GM12878 (cell line): ENCODE data around the gene CST2. TPM values are rescaled to one million over a fixed set of nuclear protein-coding genes. Genes with fewer than 3 reads are reported as not detected.

ENCODE experiments used
- ATAC-seq: fragments of 200-7000 bp; cut with Tn5 transposase; 3 replicates; pipeline ENCODE4 v1.9.1; 2020; ENCODE audit warnings: mild to moderate bottlenecking, moderate library complexity
- BruUV-seq: library from RNA; stranded (reverse); fragments of 400-500 nt; replicated peaks from 2 replicates; lab custom pipeline; 2021; lab: Mats Ljungman, UMichigan
- CTCF ChIA-PET: fragments of 300-600 bp; sonication (Branson Sonifier 250); formaldehyde crosslinking; extraction: SDS; loops from one replicate; lab custom pipeline; 2021; ENCODE audit warnings: inconsistent platforms; lab: Yijun Ruan, JAX
- POLR2A ChIA-PET: fragments of 350-600 bp; formaldehyde crosslinking; extraction: SDS; loops from one replicate; lab custom pipeline; 2021; ENCODE audit warnings: inconsistent platforms; lab: Charles Lee
- RAD21 ChIA-PET: fragments of 300-600 bp; sonication (Branson Sonifier 250); formaldehyde crosslinking; loops from one replicate; lab custom pipeline; 2023; ENCODE audit warnings: antibody characterized with exemption; ENCODE audit not compliant: unreplicated experiment; lab: Charles Lee
- SMC1A ChIA-PET: fragments of 300-600 bp; sonication (Branson Sonifier 250); formaldehyde crosslinking; loops from one replicate; lab custom pipeline; 2023; ENCODE audit not compliant: unreplicated experiment, uncharacterized antibody; lab: Charles Lee
- DNase-seq: peaks from one replicate; pipeline ENCODE4 v3.0.0-alpha.2; 2011; ENCODE audit warnings: low read depth, low spot score
- FAIRE-seq: peaks from 3 replicates; lab custom pipeline; 2011; peaks lifted over from hg19 to GRCh38; lab: Jason Lieb, UNC
- H2AFZ ChIP-seq: 2 replicates; pipeline ENCODE4 v1.6.0; 2011; ENCODE audit warnings: low read depth, low read length, control low read depth; ENCODE audit not compliant: control insufficient read depth
- H3K27ac ChIP-seq: 2 replicates; pipeline ENCODE4 v1.5.1; 2011; ENCODE audit warnings: control low read depth; ENCODE audit not compliant: control insufficient read depth, insufficient read depth
- H3K27me3 ChIP-seq, 2 experiments: replicated peaks in 1 of 2; 2 replicates each; pipeline versions ENCODE4 v1.6.0 to v1.6.1; 2011; ENCODE audit warnings: low read length in 1 of 2; ENCODE audit not compliant: control insufficient read depth in 2 of 2, insufficient read depth in 2 of 2
- H3K36me3 ChIP-seq, 2 experiments: 2 replicates each; pipeline ENCODE4 v1.5.1; 2011; ENCODE audit warnings: low read length in 1 of 2; ENCODE audit not compliant: control insufficient read depth in 2 of 2, insufficient read depth in 2 of 2
- H3K4me1 ChIP-seq: 2 replicates; pipeline ENCODE4 v1.6.1; 2011; ENCODE audit warnings: mild to moderate bottlenecking, low read length, moderate library complexity, mixed read lengths; ENCODE audit not compliant: control insufficient read depth, insufficient read depth
- H3K4me2 ChIP-seq: 2 replicates; pipeline ENCODE4 v1.6.0; 2011; ENCODE audit warnings: control low read depth; ENCODE audit not compliant: control insufficient read depth, insufficient read depth
- H3K4me3 ChIP-seq: fragments of 200-600 bp; sonication (generic); 2 replicates; pipeline ENCODE4 v1.5.1; 2016
- H3K79me2 ChIP-seq: 2 replicates; pipeline ENCODE4 v1.6.0; 2011; ENCODE audit warnings: low read length; ENCODE audit not compliant: control insufficient read depth, insufficient read depth
- H3K9ac ChIP-seq: 2 replicates; pipeline ENCODE4 v1.8.0; 2011; ENCODE audit warnings: low read length, control low read depth, mixed read lengths; ENCODE audit not compliant: control insufficient read depth, insufficient read depth
- H3K9me3 ChIP-seq: replicated peaks from 3 replicates; pipeline ENCODE4 v1.5.1; 2011; ENCODE audit warnings: mild to moderate bottlenecking, low read length; ENCODE audit not compliant: control insufficient read depth, insufficient read depth
- H4K20me1 ChIP-seq: 2 replicates; pipeline ENCODE4 v1.6.0; 2011; ENCODE audit not compliant: control insufficient read depth, insufficient read depth
- CBX3 ChIP-seq: fragments of 200-600 bp; sonication (generic); IDR thresholded peaks from 2 replicates; pipeline ENCODE4 v1.6.1; 2016; ENCODE audit warnings: low read depth, borderline replicate concordance
- DPF2 ChIP-seq: fragments of 450-650 bp; IDR thresholded peaks from 2 replicates; pipeline ENCODE4 v1.6.1; 2017; ENCODE audit warnings: mild to moderate bottlenecking
- ETV6 ChIP-seq, 2 experiments: fragments of 450-650 bp in 1 of 2; IDR thresholded peaks in 1 of 2; conservative IDR thresholded peaks in 1 of 2; 2 replicates each; pipeline ENCODE4 v1.6.1; 2014; ENCODE audit warnings: antibody characterized with exemption in 1 of 2, borderline replicate concordance in 1 of 2, low read depth in 1 of 2, mild to moderate bottlenecking in 1 of 2, moderate library complexity in 1 of 2
- FOS ChIP-seq: IDR thresholded peaks from 3 replicates; pipeline ENCODE4 v1.6.1; 2011; ENCODE audit warnings: borderline replicate concordance; ENCODE audit not compliant: insufficient read length; ENCODE audit errors: extremely low read depth
- IRF4 ChIP-seq: IDR thresholded peaks from 2 replicates; pipeline ENCODE4 v1.6.1; 2011; ENCODE audit warnings: low read depth, low read length
- MYC ChIP-seq: IDR thresholded peaks from 2 replicates; pipeline ENCODE4 v1.6.1; 2011; ENCODE audit warnings: mild to moderate bottlenecking, low read length, moderate library complexity, inconsistent platforms; ENCODE audit not compliant: insufficient read depth, insufficient replicate concordance, insufficient read length, severe bottlenecking
- NBN ChIP-seq: fragments of 450-650 bp; IDR thresholded peaks from 2 replicates; pipeline ENCODE4 v1.6.1; 2016
- NR2C1 ChIP-seq: fragments of 450-650 bp; IDR thresholded peaks from 2 replicates; pipeline ENCODE4 v1.6.1; 2017; ENCODE audit warnings: antibody characterized with exemption, mild to moderate bottlenecking, moderate library complexity
- RAD51 ChIP-seq: fragments of 450-650 bp; IDR thresholded peaks from 2 replicates; pipeline ENCODE4 v1.6.1; 2016; ENCODE audit warnings: moderate library complexity, mild to moderate bottlenecking, inconsistent platforms
- SIN3A ChIP-seq: IDR thresholded peaks from 2 replicates; pipeline ENCODE4 v1.6.1; 2012; ENCODE audit warnings: low read depth, low read length, improper control_type of control experiment
- ZNF384 ChIP-seq: IDR thresholded peaks from 2 replicates; pipeline ENCODE4 v1.6.1; 2012; ENCODE audit warnings: low read depth, mild to moderate bottlenecking, low read length, improper control_type of control experiment, borderline replicate concordance
- ZZZ3 ChIP-seq: IDR thresholded peaks from 2 replicates; pipeline ENCODE4 v1.6.1; 2011; ENCODE audit warnings: low read depth; ENCODE audit not compliant: control insufficient read depth, insufficient read length
- WGBS: methylation state at CpG from one replicate; pipeline ENCODE4 v1.1.6; 2016; ENCODE audit warnings: low lambda C conversion rate; ENCODE audit not compliant: insufficient replicate concordance, insufficient coverage; ENCODE audit errors: missing lambda C conversion rate; 5-methylcytosine and 5-hydroxymethylcytosine counted together
- in situ Hi-C: fragments of 300-500 bp; cut with MboI; formaldehyde crosslinking; loops from 9 replicates; pipeline ENCODE4 v1.14.3; 2018; ENCODE audit warnings: mixed read lengths
- intact Hi-C: fragments of 100-400 bp; cut with micrococcal nuclease; formaldehyde crosslinking; loops from one replicate; pipeline ENCODE4 v1.14.2; 2022; ENCODE audit not compliant: unreplicated experiment
- polyA plus RNA-seq, 11 experiments: library from polyadenylated mRNA; depleted of rRNA in 4 of 11; unstranded in 6 of 11; stranded (reverse) in 5 of 11; fragments of >200 nt; fragmentation: Nextera tagmentation in 4 of 11; fragmentation: Illumina TruSeq in 1 of 11; extraction: Ambion mirVana in 4 of 11; extraction: Trizol in 1 of 11; gene quantifications; 1 replicate in 1 of 11; 2 replicates in 10 of 11; pipeline versions ENCODE4 v1.2.1 to v1.2.3, GENCODE V29; 2011 to 2016; ENCODE audit warnings: inconsistent platforms in 2 of 11, missing spikeins in 2 of 11, low read depth in 1 of 11
- total RNA-seq, 4 experiments: library from RNA; depleted of rRNA in 3 of 4; stranded (reverse); fragments of >200 nt in 3 of 4; fragmentation: Illumina TruSeq in 1 of 4; extraction: Trizol in 1 of 4; gene quantifications; 2 replicates each; pipeline versions ENCODE4 v1.2.1 to v1.2.3, GENCODE V29; 2013 to 2021
- TF ChIP-seq, protein P1 (sequence below): IDR thresholded peaks from 2 replicates; pipeline ENCODE4 v1.6.1; 2011; ENCODE audit warnings: borderline replicate concordance, low read depth, mild to moderate bottlenecking, moderate library complexity, low read length; ENCODE audit not compliant: insufficient read depth, poor library complexity, severe bottlenecking
- TF ChIP-seq, protein P2 (sequence below): fragments of 450-650 bp; IDR thresholded peaks from 2 replicates; pipeline ENCODE4 v1.6.1; 2016; ENCODE audit warnings: mild to moderate bottlenecking
- TF ChIP-seq, protein P3 (sequence below): fragments of 450-650 bp; IDR thresholded peaks from 2 replicates; pipeline ENCODE4 v1.6.1; 2014; ENCODE audit warnings: mild to moderate bottlenecking

The CST2 gene
- total and polyA plus RNA-seq, 10 of the 15 experiments (the other 5 are each of a cell fraction or from before 2014, with no cell fraction given) = not detected

DNA sequence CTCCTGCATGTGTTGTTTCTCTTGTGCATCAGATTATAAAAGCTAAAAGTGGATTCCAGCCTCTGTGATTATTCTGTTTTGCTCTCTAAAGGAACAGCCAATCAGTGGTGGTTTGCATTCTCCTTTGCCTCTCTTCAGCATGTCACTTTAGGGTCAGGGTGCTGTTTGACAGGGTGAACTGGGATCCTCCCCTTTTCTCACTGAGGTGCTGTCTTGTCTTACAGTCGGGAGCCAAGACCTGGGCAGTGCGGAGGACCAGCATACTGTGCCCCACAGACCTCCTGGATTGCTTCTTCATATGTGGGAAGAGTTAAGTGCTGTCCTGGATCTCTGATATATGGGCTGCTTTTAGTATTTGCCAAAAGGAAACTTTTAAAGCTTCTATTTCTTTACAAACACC, 15.2 kb upstream of the CST2 start:
- no peak for TF ChIP-seq MYC
- TF ChIP-seq, protein P1, sequence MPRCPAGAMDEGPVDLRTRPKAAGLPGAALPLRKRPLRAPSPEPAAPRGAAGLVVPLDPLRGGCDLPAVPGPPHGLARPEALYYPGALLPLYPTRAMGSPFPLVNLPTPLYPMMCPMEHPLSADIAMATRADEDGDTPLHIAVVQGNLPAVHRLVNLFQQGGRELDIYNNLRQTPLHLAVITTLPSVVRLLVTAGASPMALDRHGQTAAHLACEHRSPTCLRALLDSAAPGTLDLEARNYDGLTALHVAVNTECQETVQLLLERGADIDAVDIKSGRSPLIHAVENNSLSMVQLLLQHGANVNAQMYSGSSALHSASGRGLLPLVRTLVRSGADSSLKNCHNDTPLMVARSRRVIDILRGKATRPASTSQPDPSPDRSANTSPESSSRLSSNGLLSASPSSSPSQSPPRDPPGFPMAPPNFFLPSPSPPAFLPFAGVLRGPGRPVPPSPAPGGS = no peak
- Histone ChIP-seq H3K4me1 (no peaks in the 10 kb centered on the region), H3K4me3 (no peak overlapping the region), H2AFZ (no peak overlapping the region), H3K36me3 (no peaks in the 10 kb centered on the region), H3K9ac (no peak overlapping the region), H4K20me1 (no peaks in the 10 kb centered on the region), H3K27ac (no peak overlapping the region), H3K27me3 (no peaks in the 10 kb centered on the region), H3K4me2 (no peak overlapping the region), H3K9me3 (no peaks in the 10 kb centered on the region), H3K79me2 (no peaks in the 10 kb centered on the region)
- ChIA-PET RAD21 (no interaction called here), CTCF (no interaction called here), POLR2A (no interaction called here), SMC1A (no interaction called here)
- WGBS = 22% methylated on average over 2 of the region's 2 CpGs
- intact Hi-C loops = no loop called here
- BruUV-seq = no TSS peak
- in situ Hi-C loops = no loop called here
- DNase-seq (no peak), ATAC-seq (no peak), FAIRE-seq (no peak)

DNA sequence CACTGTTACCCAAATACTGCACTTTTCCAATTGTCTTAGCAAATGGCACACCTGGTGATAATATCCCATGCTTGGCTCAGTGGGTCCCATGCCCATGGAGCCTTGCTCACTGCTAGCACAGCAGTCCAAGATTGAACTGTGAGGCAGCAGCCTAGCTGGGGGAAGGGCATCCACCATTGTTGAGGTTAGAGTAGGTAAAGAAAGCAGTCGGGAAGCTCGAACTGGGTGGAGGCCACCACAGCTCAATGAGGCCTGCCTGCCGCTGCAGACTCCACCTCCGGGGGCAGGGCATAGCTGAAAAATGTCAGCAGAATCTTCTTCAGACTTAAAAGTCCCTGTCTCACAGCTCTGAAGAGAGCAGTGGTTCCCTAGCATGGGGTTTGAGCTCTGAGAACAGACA, 9.2 kb upstream of the CST2 start:
- Histone ChIP-seq H3K27ac (no peak overlapping the region), H3K36me3 (no peaks in the 10 kb centered on the region), H3K4me2 (no peak overlapping the region), H3K79me2 (no peaks in the 10 kb centered on the region), H3K27me3 (no peaks in the 10 kb centered on the region), H4K20me1 (no peaks in the 10 kb centered on the region), H2AFZ (no peak overlapping the region), H3K9ac (no peak overlapping the region), H3K9me3 (no peaks in the 10 kb centered on the region), H3K4me1 (no peaks in the 10 kb centered on the region), H3K4me3 (no peak overlapping the region)
- no peak for ATAC-seq
- WGBS = 51% methylated on average over 4 of the region's 4 CpGs
- no TSS peak for BruUV-seq
- POLR2A ChIA-PET = no interaction called here
- SMC1A ChIA-PET = no interaction called here
- no peak for DNase-seq
- RAD21 ChIA-PET = no interaction called here
- no peak for FAIRE-seq
- intact Hi-C loops = no loop called here
- in situ Hi-C loops = no loop called here
- CTCF ChIA-PET = no interaction called here
- TF ChIP-seq DPF2 (no peak), ZZZ3 (no peak), ETV6 (conservative IDR thresholded peaks at IDR 0.05 in 1 of 2, IDR thresholded peaks at IDR 0.05 in 1 of 2; ENCODE audit: borderline replicate concordance in 1 of 2, low read depth in 1 of 2) (no peak), IRF4 (no peak), FOS (no peak), NR2C1 (no peak), NBN (no peak), RAD51 (no peak), SIN3A (no peak), CBX3 (no peak), ZNF384 (no peak)
- TF ChIP-seq, protein P2, sequence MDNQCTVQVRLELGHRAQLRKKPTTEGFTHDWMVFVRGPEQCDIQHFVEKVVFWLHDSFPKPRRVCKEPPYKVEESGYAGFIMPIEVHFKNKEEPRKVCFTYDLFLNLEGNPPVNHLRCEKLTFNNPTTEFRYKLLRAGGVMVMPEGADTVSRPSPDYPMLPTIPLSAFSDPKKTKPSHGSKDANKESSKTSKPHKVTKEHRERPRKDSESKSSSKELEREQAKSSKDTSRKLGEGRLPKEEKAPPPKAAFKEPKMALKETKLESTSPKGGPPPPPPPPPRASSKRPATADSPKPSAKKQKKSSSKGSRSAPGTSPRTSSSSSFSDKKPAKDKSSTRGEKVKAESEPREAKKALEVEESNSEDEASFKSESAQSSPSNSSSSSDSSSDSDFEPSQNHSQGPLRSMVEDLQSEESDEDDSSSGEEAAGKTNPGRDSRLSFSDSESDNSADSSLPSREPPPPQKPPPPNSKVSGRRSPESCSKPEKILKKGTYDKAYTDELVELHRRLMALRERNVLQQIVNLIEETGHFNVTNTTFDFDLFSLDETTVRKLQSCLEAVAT = no peak
- TF ChIP-seq, protein P3, sequence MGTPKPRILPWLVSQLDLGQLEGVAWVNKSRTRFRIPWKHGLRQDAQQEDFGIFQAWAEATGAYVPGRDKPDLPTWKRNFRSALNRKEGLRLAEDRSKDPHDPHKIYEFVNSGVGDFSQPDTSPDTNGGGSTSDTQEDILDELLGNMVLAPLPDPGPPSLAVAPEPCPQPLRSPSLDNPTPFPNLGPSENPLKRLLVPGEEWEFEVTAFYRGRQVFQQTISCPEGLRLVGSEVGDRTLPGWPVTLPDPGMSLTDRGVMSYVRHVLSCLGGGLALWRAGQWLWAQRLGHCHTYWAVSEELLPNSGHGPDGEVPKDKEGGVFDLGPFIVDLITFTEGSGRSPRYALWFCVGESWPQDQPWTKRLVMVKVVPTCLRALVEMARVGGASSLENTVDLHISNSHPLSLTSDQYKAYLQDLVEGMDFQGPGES = no peak
